ENCODE data around the gene NHLRC1.

Gene NHLRC1

DNA sequence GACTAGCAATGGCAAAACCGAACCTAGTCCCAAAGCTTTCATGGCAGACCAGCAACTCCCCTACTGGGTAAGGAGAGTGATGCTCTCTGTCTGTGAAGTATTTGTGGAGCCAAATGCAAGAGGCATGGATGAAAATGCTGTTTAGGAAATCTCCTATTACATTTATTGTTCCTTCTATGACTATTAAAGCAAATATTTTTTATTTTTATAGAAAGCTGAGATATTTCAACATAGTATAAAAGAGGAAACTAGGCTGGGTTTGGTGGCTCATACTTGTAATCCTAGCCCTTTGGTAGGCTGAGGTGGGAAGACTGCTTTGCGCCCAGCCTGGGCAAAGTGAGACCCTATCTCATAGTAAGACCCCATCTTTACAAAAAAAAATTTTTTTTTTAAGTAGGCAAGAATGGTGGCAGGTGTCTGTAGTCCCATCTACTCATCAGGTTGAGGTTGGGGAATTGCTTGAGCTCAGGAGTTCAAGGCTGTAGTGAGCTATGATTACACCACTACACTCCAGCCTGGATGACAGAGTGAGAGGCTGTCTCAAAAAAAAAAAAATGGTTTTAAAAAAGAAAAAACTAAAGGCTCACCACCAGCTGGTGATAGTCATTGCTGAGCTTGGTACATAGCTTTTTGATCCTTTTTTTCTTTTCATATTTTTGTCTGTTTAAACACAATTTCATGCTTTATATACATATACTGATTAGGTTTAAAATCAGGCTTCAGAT is 44.0 kb upstream of the NHLRC1 start:
- peaks cover 72% of the 10 kb centered on the region for H3K36me3 ChIP-seq (ENCODE audit: insufficient read depth, low read length)
- H3K4me1 ChIP-seq (ENCODE audit: insufficient read depth, low read length, severe bottlenecking): no peaks in the 10 kb centered on the region
- H4K20me1 ChIP-seq (ENCODE audit: insufficient read depth, low read length): no peaks in the 10 kb centered on the region
- no peak overlapping the region for H3K4me3 ChIP-seq (ENCODE audit: low read depth, low read length, poor library complexity, severe bottlenecking)
- no peak overlapping the region for H2AFZ ChIP-seq (ENCODE audit: low read length)
- H3F3A ChIP-seq (ENCODE audit: insufficient read depth, low read length): no peaks in the 10 kb centered on the region
- no peak overlapping the region for H3K4me2 ChIP-seq (ENCODE audit: low read length)
- TF ChIP-seq, protein P1, sequence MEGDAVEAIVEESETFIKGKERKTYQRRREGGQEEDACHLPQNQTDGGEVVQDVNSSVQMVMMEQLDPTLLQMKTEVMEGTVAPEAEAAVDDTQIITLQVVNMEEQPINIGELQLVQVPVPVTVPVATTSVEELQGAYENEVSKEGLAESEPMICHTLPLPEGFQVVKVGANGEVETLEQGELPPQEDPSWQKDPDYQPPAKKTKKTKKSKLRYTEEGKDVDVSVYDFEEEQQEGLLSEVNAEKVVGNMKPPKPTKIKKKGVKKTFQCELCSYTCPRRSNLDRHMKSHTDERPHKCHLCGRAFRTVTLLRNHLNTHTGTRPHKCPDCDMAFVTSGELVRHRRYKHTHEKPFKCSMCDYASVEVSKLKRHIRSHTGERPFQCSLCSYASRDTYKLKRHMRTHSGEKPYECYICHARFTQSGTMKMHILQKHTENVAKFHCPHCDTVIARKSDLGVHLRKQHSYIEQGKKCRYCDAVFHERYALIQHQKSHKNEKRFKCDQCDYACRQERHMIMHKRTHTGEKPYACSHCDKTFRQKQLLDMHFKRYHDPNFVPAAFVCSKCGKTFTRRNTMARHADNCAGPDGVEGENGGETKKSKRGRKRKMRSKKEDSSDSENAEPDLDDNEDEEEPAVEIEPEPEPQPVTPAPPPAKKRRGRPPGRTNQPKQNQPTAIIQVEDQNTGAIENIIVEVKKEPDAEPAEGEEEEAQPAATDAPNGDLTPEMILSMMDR (IDR thresholded peaks at IDR 0.05; ENCODE audit: low read length): no peak
- TF ChIP-seq EZH2 (IDR thresholded peaks at IDR 0.05; ENCODE audit: borderline replicate concordance, low read length): no peak
- H3K9me3 ChIP-seq (ENCODE audit: low read length): no peaks in the 10 kb centered on the region
- H3K27ac ChIP-seq (ENCODE audit: low read depth, low read length, poor library complexity, severe bottlenecking): no peak overlapping the region
- H3K9me2 ChIP-seq (ENCODE audit: low read depth, low read length): no peaks in the 10 kb centered on the region
- no peaks in the 10 kb centered on the region for H3K79me2 ChIP-seq (ENCODE audit: insufficient read depth, low read length)
- no peaks in the 10 kb centered on the region for H3K27me3 ChIP-seq (ENCODE audit: insufficient read depth, low read length)
- no peak overlapping the region for H3K9ac ChIP-seq (ENCODE audit: low read length)

DNA sequence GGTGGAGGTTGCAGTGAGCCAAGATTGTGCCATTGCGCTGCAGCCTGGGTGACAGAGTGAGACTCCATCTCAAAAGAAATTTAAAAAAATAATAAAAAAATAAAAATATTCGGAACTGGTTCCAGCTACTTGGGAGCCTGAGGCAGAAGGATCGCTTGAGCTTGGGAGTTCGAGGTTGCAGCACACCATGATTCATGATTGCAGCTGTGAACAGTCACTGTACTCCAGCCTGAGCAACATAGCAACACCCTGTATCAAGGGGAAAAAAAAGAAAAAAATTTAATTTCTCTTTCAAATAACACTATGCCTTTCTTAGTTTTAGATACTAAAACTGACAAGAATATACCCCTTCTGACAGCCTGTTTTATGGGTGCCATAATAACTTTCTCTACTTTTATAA is 43.3 kb upstream of the NHLRC1 start:
- no peak overlapping the region for H3K27ac ChIP-seq (ENCODE audit: low read depth, low read length, poor library complexity, severe bottlenecking)
- no peaks in the 10 kb centered on the region for H3K9me3 ChIP-seq (ENCODE audit: low read length)
- H3K79me2 ChIP-seq (ENCODE audit: insufficient read depth, low read length): no peaks in the 10 kb centered on the region
- H3K36me3 ChIP-seq (ENCODE audit: insufficient read depth, low read length): peaks cover 73% of the 10 kb centered on the region
- no peak overlapping the region for H3K4me3 ChIP-seq (ENCODE audit: low read depth, low read length, poor library complexity, severe bottlenecking)
- no peak overlapping the region for H3K9ac ChIP-seq (ENCODE audit: low read length)
- no peaks in the 10 kb centered on the region for H3K4me1 ChIP-seq (ENCODE audit: insufficient read depth, low read length, severe bottlenecking)
- no peaks in the 10 kb centered on the region for H3K9me2 ChIP-seq (ENCODE audit: low read depth, low read length)
- no peak overlapping the region for H3K4me2 ChIP-seq (ENCODE audit: low read length)
- no peak for TF ChIP-seq EZH2 (IDR thresholded peaks at IDR 0.05; ENCODE audit: borderline replicate concordance, low read length)
- TF ChIP-seq, protein P1 (IDR thresholded peaks at IDR 0.05; ENCODE audit: low read length): no peak
- H3F3A ChIP-seq (ENCODE audit: insufficient read depth, low read length): no peaks in the 10 kb centered on the region
- no peaks in the 10 kb centered on the region for H4K20me1 ChIP-seq (ENCODE audit: insufficient read depth, low read length)
- H2AFZ ChIP-seq (ENCODE audit: low read length): no peak overlapping the region
- no peaks in the 10 kb centered on the region for H3K27me3 ChIP-seq (ENCODE audit: insufficient read depth, low read length)

DNA sequence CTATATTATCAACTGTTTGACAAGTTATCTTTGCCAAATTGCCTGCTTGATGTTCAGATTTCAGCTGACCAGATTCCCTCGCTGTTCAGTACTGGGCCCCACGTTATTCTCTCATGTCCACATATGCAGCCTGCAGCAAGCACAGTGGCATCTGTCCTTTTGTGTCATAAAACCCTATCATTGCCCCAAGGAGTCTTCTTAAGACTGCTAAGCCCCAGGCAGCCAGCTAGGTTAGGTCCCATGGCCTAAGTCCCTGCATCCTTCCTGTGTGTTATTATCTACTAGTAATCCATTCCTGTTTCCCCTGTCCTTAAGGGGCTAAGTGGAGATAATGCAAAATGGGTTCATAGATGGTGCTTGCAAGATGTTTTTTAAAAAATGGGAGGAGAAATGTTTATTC is 39.9 kb upstream of the NHLRC1 start:
- H3K4me3 ChIP-seq (ENCODE audit: low read depth, low read length, poor library complexity, severe bottlenecking): no peak overlapping the region
- no peak overlapping the region for H3K27ac ChIP-seq (ENCODE audit: low read depth, low read length, poor library complexity, severe bottlenecking)
- H2AFZ ChIP-seq (ENCODE audit: low read length): no peak overlapping the region
- no peaks in the 10 kb centered on the region for H4K20me1 ChIP-seq (ENCODE audit: insufficient read depth, low read length)
- H3K36me3 ChIP-seq (ENCODE audit: insufficient read depth, low read length): peaks cover 61% of the 10 kb centered on the region
- no peaks in the 10 kb centered on the region for H3K9me2 ChIP-seq (ENCODE audit: low read depth, low read length)
- no peaks in the 10 kb centered on the region for H3F3A ChIP-seq (ENCODE audit: insufficient read depth, low read length)
- H3K4me2 ChIP-seq (ENCODE audit: low read length): no peak overlapping the region
- no peaks in the 10 kb centered on the region for H3K79me2 ChIP-seq (ENCODE audit: insufficient read depth, low read length)
- TF ChIP-seq, protein P1 (IDR thresholded peaks at IDR 0.05; ENCODE audit: low read length): no peak
- H3K9me3 ChIP-seq (ENCODE audit: low read length): no peaks in the 10 kb centered on the region
- no peaks in the 10 kb centered on the region for H3K4me1 ChIP-seq (ENCODE audit: insufficient read depth, low read length, severe bottlenecking)
- H3K9ac ChIP-seq (ENCODE audit: low read length): no peak overlapping the region
- H3K27me3 ChIP-seq (ENCODE audit: insufficient read depth, low read length): no peaks in the 10 kb centered on the region

Measured in OCI-LY1 (cell line).